ENCODE data around the gene ADAMTS20.

DNA sequence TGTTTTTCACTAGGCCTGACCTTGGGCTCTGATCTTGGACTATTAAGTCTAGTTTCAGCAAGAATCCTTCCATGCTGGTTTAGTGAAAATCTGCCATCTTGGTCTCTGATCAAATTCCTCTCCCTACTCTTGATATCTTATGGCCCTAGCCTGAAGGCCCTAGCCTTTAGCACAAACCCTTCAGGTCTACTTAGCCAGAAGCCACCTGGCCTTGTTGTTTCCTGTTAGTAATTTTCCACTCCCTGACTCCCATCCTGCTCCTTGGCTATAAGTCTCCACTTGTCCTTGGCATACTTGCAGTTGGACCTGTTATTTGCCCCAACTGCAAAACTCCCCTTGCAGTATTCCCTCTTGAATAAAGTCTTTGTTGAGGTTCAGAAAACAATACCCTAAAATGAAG is 241.4 kb downstream of the ADAMTS20 start:
- TF ChIP-seq CTCF (IDR thresholded peaks at IDR 0.05) (no peak), POLR2A (IDR thresholded peaks at IDR 0.05) (no peak)

All from esophagus squamous epithelium (tissue), 4 donors.